H9 (cell line): Measurements from ENCODE around the gene ARL11. TPM values are rescaled to one million over a fixed set of nuclear protein-coding genes. Genes with fewer than 3 reads are reported as not detected.

Experiments used
- DNase-seq: peaks from one replicate; pipeline ENCODE4 v3.0.0-alpha.2; 2017
- H2AFZ ChIP-seq: one replicate; pipeline ENCODE4 v1.6.1; 2013; ENCODE audit warnings: mild to moderate bottlenecking, low read length, control low read depth, moderate library complexity
- H2AK5ac ChIP-seq: 2 replicates; pipeline ENCODE4 v1.6.1; 2013; ENCODE audit warnings: low read length, control low read depth, mixed read lengths; ENCODE audit not compliant: insufficient read length
- H2BK120ac ChIP-seq: one replicate; pipeline ENCODE4 v1.6.1; 2013; ENCODE audit warnings: low read depth, mild to moderate bottlenecking, low read length, control low read depth, inconsistent platforms; ENCODE audit not compliant: poor library complexity, severe bottlenecking
- H2BK12ac ChIP-seq: 2 replicates; pipeline ENCODE4 v1.6.1; 2013; ENCODE audit warnings: low read length, control low read depth, mixed read lengths, low read depth; ENCODE audit not compliant: insufficient read length
- H2BK15ac ChIP-seq: 2 replicates; pipeline ENCODE4 v1.6.1; 2013; ENCODE audit warnings: low read depth, low read length, control low read depth
- H2BK20ac ChIP-seq: one replicate; pipeline ENCODE4 v1.6.1; 2013; ENCODE audit warnings: low read depth, mild to moderate bottlenecking, low read length, control low read depth, inconsistent platforms; ENCODE audit not compliant: poor library complexity, severe bottlenecking
- H2BK5ac ChIP-seq: 2 replicates; pipeline ENCODE4 v1.6.1; 2013; ENCODE audit warnings: low read length, control low read depth, mixed read lengths; ENCODE audit not compliant: insufficient read length
- H3K14ac ChIP-seq: 2 replicates; pipeline ENCODE4 v1.6.1; 2013; ENCODE audit warnings: low read length, control low read depth; ENCODE audit not compliant: insufficient read depth
- H3K18ac ChIP-seq: 2 replicates; pipeline ENCODE4 v1.6.1; 2013; ENCODE audit warnings: low read depth, mild to moderate bottlenecking, mixed read lengths, low read length, control low read depth; ENCODE audit not compliant: insufficient read length
- H3K23ac ChIP-seq: 2 replicates; pipeline ENCODE4 v1.6.1; 2013; ENCODE audit warnings: low read length, control low read depth, mixed read lengths, low read depth; ENCODE audit not compliant: insufficient read length
- H3K23me2 ChIP-seq: 2 replicates; pipeline ENCODE4 v1.6.1; 2013; ENCODE audit warnings: low read depth, mild to moderate bottlenecking, mixed read lengths, low read length, control low read depth; ENCODE audit not compliant: insufficient read length, poor library complexity, severe bottlenecking
- H3K27ac ChIP-seq: 2 replicates; pipeline ENCODE4 v1.5.1; 2013; ENCODE audit warnings: low read length, control low read depth, mixed read lengths, low read depth; ENCODE audit not compliant: insufficient read length
- H3K27me3 ChIP-seq: 2 replicates; pipeline ENCODE4 v1.6.1; 2013; ENCODE audit warnings: low read length, control low read depth, inconsistent platforms; ENCODE audit not compliant: insufficient read depth
- H3K4ac ChIP-seq: 2 replicates; pipeline ENCODE4 v1.6.1; 2013; ENCODE audit warnings: low read depth, mild to moderate bottlenecking, control low read depth, inconsistent platforms, low read length, moderate library complexity
- H3K4me1 ChIP-seq: 2 replicates; pipeline ENCODE4 v1.6.1; 2013; ENCODE audit warnings: low read length, control low read depth, inconsistent platforms; ENCODE audit not compliant: insufficient read depth
- H3K4me2 ChIP-seq: 2 replicates; pipeline ENCODE4 v1.6.1; 2013; ENCODE audit warnings: low read length, control low read depth, mixed read lengths; ENCODE audit not compliant: insufficient read length, insufficient read depth
- H3K56ac ChIP-seq: 2 replicates; pipeline ENCODE4 v1.6.1; 2013; ENCODE audit warnings: low read depth, mild to moderate bottlenecking, mixed read lengths, low read length, control low read depth; ENCODE audit not compliant: insufficient read length
- H3K79me1 ChIP-seq: 2 replicates; pipeline ENCODE4 v1.6.1; 2013; ENCODE audit warnings: low read depth, mild to moderate bottlenecking, moderate library complexity, low read length, control low read depth, inconsistent platforms; ENCODE audit not compliant: insufficient read depth, poor library complexity, severe bottlenecking
- H3K79me2 ChIP-seq: 2 replicates; pipeline ENCODE4 v1.6.1; 2013; ENCODE audit warnings: low read length, control low read depth, inconsistent platforms; ENCODE audit not compliant: insufficient read depth
- H3K9ac ChIP-seq: 2 replicates; pipeline ENCODE4 v1.6.1; 2013; ENCODE audit warnings: low read length, control low read depth, mixed read lengths; ENCODE audit not compliant: insufficient read length; ENCODE audit errors: extremely low read depth
- H3K9me3 ChIP-seq: one replicate; pipeline ENCODE4 v1.6.1; 2013; ENCODE audit warnings: low read depth, low read length, inconsistent platforms; ENCODE audit not compliant: control insufficient read depth
- H3T11ph ChIP-seq: one replicate; pipeline ENCODE4 v1.6.1; 2013; ENCODE audit warnings: mild to moderate bottlenecking, low read length, control low read depth, inconsistent platforms
- H4K20me1 ChIP-seq: one replicate; pipeline ENCODE4 v1.6.1; 2013; ENCODE audit not compliant: control insufficient read depth, insufficient read length, insufficient read depth
- H4K5ac ChIP-seq: 2 replicates; pipeline ENCODE4 v1.6.1; 2013; ENCODE audit warnings: low read depth, mild to moderate bottlenecking, mixed read lengths, low read length, control low read depth; ENCODE audit not compliant: insufficient read length
- H4K8ac ChIP-seq: replicated peaks from 2 replicates; pipeline ENCODE4 v1.6.1; 2013; ENCODE audit warnings: low read length, control low read depth, mixed read lengths, low read depth; ENCODE audit not compliant: insufficient read length
- H4K91ac ChIP-seq: 2 replicates; pipeline ENCODE4 v1.6.1; 2013; ENCODE audit warnings: low read depth, mild to moderate bottlenecking, moderate library complexity, mixed read lengths, low read length, control low read depth; ENCODE audit not compliant: insufficient read length
- H3K27ac Mint-ChIP-seq, 3 experiments: 2 replicates in 2 of 3; 3 replicates in 1 of 3; pipeline ENCODE4 v1.8.0; 2020 to 2021; ENCODE audit warnings: mixed read lengths in 3 of 3, mild to moderate bottlenecking in 1 of 3, moderate library complexity in 1 of 3
- H3K27me3 Mint-ChIP-seq: 2 replicates; pipeline ENCODE4 v1.8.0; 2021; ENCODE audit warnings: low read depth, mild to moderate bottlenecking, moderate library complexity, mixed read lengths
- H3K36me3 Mint-ChIP-seq, 3 experiments: 2 replicates in 2 of 3; 3 replicates in 1 of 3; pipeline ENCODE4 v1.8.0; 2020 to 2021; ENCODE audit warnings: low read depth in 3 of 3, mixed read lengths in 3 of 3; ENCODE audit not compliant: insufficient read depth in 1 of 3
- H3K4me1 Mint-ChIP-seq, 2 experiments: 2 replicates each; pipeline ENCODE4 v1.8.0; 2020; ENCODE audit warnings: mixed read lengths in 2 of 2
- H3K4me3 Mint-ChIP-seq, 2 experiments: 2 replicates in 1 of 2; 3 replicates in 1 of 2; pipeline ENCODE4 v1.8.0; 2020 to 2021; ENCODE audit warnings: mild to moderate bottlenecking in 2 of 2, mixed read lengths in 2 of 2, moderate library complexity in 1 of 2
- H3K9me3 Mint-ChIP-seq, 2 experiments: 2 replicates in 1 of 2; 3 replicates in 1 of 2; pipeline ENCODE4 v1.8.0; 2020; ENCODE audit warnings: mild to moderate bottlenecking in 2 of 2, mixed read lengths in 2 of 2, moderate library complexity in 1 of 2
- WGBS: extraction: QIAGEN DNeasy Blood & Tissue Kit; methylation state at CpG from one replicate; pipeline ENCODE4 v1.1.7; 2013; ENCODE audit warnings: missing lambda C conversion rate, low lambda C conversion rate, mixed read lengths; ENCODE audit not compliant: insufficient read length; ENCODE audit errors: extremely low coverage; 5-methylcytosine and 5-hydroxymethylcytosine counted together
- total RNA-seq: library from RNA; stranded (reverse); gene quantifications from 2 replicates; pipeline ENCODE4 v1.2.1, GENCODE V29; 2021
- TF ChIP-seq, protein P1 (sequence below): fragments of 200-600 bp; sonication (generic); conservative IDR thresholded peaks from 3 replicates; pipeline ENCODE4 v1.8.0; 2021; ENCODE audit warnings: antibody characterized with exemption, mild to moderate bottlenecking

Gene ARL11
- total RNA-seq, 1 experiment from 2014 or later, result 0.42 TPM

DNA sequence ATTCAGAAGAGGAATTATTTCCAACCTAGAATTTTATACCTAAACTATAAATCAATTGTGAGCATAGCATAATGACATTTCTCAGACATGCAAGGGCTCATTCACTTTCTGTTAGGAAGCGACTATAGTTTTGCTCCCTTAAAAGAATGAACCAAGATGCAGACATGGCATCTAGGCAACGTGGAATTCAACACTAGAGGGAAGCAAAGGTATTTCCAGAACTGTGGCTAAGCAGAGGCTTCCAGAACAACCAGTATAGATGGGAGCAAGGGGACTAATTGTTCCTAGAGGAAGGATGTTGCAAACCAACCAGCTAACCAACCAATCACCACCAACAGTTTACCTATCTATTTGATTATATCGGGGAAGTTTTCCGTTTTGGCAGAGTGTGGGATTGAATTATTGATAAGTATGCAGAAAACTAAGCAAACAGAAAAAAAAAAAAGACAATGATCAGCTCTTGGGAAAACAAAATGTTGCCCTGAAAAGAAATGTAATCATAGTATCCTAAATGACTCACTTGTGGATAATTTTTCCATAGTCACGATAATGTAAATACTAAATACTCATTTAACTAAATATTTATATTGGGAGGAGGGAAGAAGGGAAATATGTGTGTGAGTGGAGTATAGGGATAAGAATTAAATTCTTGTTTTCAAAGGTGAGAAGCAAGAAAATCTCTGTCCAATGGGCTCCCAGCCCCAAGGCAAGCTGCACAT lies 21.1 kb downstream of the ARL11 start:
- TF ChIP-seq, protein P1, sequence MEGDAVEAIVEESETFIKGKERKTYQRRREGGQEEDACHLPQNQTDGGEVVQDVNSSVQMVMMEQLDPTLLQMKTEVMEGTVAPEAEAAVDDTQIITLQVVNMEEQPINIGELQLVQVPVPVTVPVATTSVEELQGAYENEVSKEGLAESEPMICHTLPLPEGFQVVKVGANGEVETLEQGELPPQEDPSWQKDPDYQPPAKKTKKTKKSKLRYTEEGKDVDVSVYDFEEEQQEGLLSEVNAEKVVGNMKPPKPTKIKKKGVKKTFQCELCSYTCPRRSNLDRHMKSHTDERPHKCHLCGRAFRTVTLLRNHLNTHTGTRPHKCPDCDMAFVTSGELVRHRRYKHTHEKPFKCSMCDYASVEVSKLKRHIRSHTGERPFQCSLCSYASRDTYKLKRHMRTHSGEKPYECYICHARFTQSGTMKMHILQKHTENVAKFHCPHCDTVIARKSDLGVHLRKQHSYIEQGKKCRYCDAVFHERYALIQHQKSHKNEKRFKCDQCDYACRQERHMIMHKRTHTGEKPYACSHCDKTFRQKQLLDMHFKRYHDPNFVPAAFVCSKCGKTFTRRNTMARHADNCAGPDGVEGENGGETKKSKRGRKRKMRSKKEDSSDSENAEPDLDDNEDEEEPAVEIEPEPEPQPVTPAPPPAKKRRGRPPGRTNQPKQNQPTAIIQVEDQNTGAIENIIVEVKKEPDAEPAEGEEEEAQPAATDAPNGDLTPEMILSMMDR, result peak; percentile 57
- Histone ChIP-seq H3T11ph (no peak overlapping the region), H2BK120ac (no peak overlapping the region), H2AK5ac (no peak overlapping the region), H2BK20ac (no peak overlapping the region), H2AFZ (no peak overlapping the region), H2BK5ac (no peak overlapping the region), H3K79me1 (no peaks in the 10 kb centered on the region), H3K9ac (no peak overlapping the region), H3K14ac (no peak overlapping the region), H2BK12ac (no peak overlapping the region), H4K91ac (no peak overlapping the region), H3K23ac (no peak overlapping the region), H3K4ac (no peak overlapping the region), H3K56ac (no peak overlapping the region), H4K20me1 (no peaks in the 10 kb centered on the region), H4K8ac (no peak overlapping the region), H3K27me3 (no peaks in the 10 kb centered on the region), H4K5ac (no peak overlapping the region), H3K79me2 (no peaks in the 10 kb centered on the region), H3K18ac (no peak overlapping the region), H3K4me2 (no peak overlapping the region), H3K4me1 (no peaks in the 10 kb centered on the region; the same call in 1 of the 2 replicates), H3K23me2 (no peaks in the 10 kb centered on the region), H3K9me3 (no peaks in the 10 kb centered on the region), H2BK15ac (no peak overlapping the region), H3K27ac (no peak overlapping the region)
- Mint-ChIP-seq H3K4me3 (no peak overlapping the region), H3K4me1 (peaks cover 2 to 8% of the 10 kb centered on the region in 2 experiments), H3K27me3 (no peaks in the 10 kb centered on the region), H3K27ac (no peak overlapping the region), H3K9me3 (no peaks in the 10 kb centered on the region; a peak in 1 of 5 replicates), H3K36me3 (peaks cover 0 to 4% (median 0%) of the 10 kb centered on the region in 3 experiments; a peak in 1 of 7 replicates)
- no peak for DNase-seq
- no CpG with 5 or more reads among the region's 5 CpGs for WGBS
